Immature natural killer cell (primary cell): Measurements from ENCODE around the gene ATP5IF1. TPM values are rescaled to one million over a fixed set of nuclear protein-coding genes. Genes with fewer than 3 reads are reported as not detected.

Experiments
- DNase-seq, 3 donors: peaks; one replicate each; pipeline ENCODE4 v3.0.0; 2022; ENCODE audit warnings: mixed read lengths in 1 of 3
- H3K27ac Mint-ChIP-seq, 6 donors: one replicate each; pipeline ENCODE4 v1.8.0; 2020; ENCODE audit warnings: mixed read lengths in 6 of 6, mild to moderate bottlenecking in 5 of 6, inconsistent platforms in 4 of 6, moderate library complexity in 3 of 6
- H3K27me3 Mint-ChIP-seq, 3 donors: one replicate each; pipeline ENCODE4 v1.8.0; 2020 to 2021; ENCODE audit warnings: low read depth in 3 of 3, mild to moderate bottlenecking in 3 of 3, mixed read lengths in 3 of 3, moderate library complexity in 3 of 3, inconsistent platforms in 1 of 3
- H3K36me3 Mint-ChIP-seq, 3 donors: one replicate each; pipeline ENCODE4 v1.8.0; 2020; ENCODE audit warnings: mixed read lengths in 3 of 3, inconsistent platforms in 2 of 3, mild to moderate bottlenecking in 2 of 3
- H3K4me1 Mint-ChIP-seq, 2 donors: one replicate each; pipeline ENCODE4 v1.8.0; 2020; ENCODE audit warnings: inconsistent platforms in 2 of 2, mild to moderate bottlenecking in 2 of 2, mixed read lengths in 2 of 2, moderate library complexity in 1 of 2
- H3K4me3 Mint-ChIP-seq, 5 donors: one replicate each; pipeline ENCODE4 v1.8.0; 2020; ENCODE audit warnings: mild to moderate bottlenecking in 5 of 5, mixed read lengths in 5 of 5, inconsistent platforms in 3 of 5, moderate library complexity in 3 of 5
- H3K9me3 Mint-ChIP-seq, 6 donors: one replicate each; pipeline ENCODE4 v1.8.0; 2020; ENCODE audit warnings: mild to moderate bottlenecking in 6 of 6, mixed read lengths in 6 of 6, inconsistent platforms in 4 of 6, moderate library complexity in 3 of 6
- polyA plus RNA-seq, 3 donors: library from polyadenylated mRNA; unstranded; fragments of 300-500 nt; fragmentation: Illumina TruSeq; gene quantifications; one replicate each; pipeline ENCODE4 v1.2.3, GENCODE V29; 2021

The ATP5IF1 gene
- polyA plus RNA-seq, 3 donors from 2014 or later = 462 to 960 (median 728) TPM

- DNase-seq = no peak
- H3K36me3 Mint-ChIP-seq = peaks cover 0 to 4% (median 3%) of the 10 kb centered on the region in 3 donors
- peaks cover 55 to 61% of the 10 kb centered on the region in 2 donors for H3K4me1 Mint-ChIP-seq
- peak overlapping the region; percentile 65 to 89 (median 80) for H3K4me3 Mint-ChIP-seq
- H3K9me3 Mint-ChIP-seq = no peaks in the 10 kb centered on the region
- peaks cover 0 to 8% (median 3%) of the 10 kb centered on the region in 3 donors for H3K27me3 Mint-ChIP-seq
- H3K27ac Mint-ChIP-seq = peak overlapping the region; percentile 91 to 100 (median 98)
These were observed 8.8 kb downstream of the ATP5IF1 start for GRCh38 chr1:28244549-28245251.

- Mint-ChIP-seq H3K4me1 (peaks cover 58 to 66% of the 10 kb centered on the region in 2 donors), H3K36me3 (peaks cover 0 to 4% (median 3%) of the 10 kb centered on the region in 3 donors), H3K27ac (peak overlapping the region; percentile 91 to 99 (median 94)), H3K4me3 (peak overlapping the region; percentile 84 to 89 (median 88)), H3K27me3 (peaks cover 0 to 8% (median 3%) of the 10 kb centered on the region in 3 donors), H3K9me3 (no peaks in the 10 kb centered on the region)
- DNase-seq = peak; percentile 68 to 82 (median 81)
These were observed 10.5 kb downstream of the ATP5IF1 start for GRCh38 chr1:28246427-28246832.

GRCh38 chr1:28247612-28248272, 11.8 kb downstream of the ATP5IF1 start:
- peak overlapping the region; percentile 84 to 89 (median 88) for H3K4me3 Mint-ChIP-seq
- H3K4me1 Mint-ChIP-seq = peaks cover 57 to 64% of the 10 kb centered on the region in 2 donors
- H3K36me3 Mint-ChIP-seq = peaks cover 0 to 4% (median 3%) of the 10 kb centered on the region in 3 donors
- DNase-seq = no peak
- H3K9me3 Mint-ChIP-seq = no peaks in the 10 kb centered on the region
- peaks cover 0 to 8% (median 3%) of the 10 kb centered on the region in 3 donors for H3K27me3 Mint-ChIP-seq
- H3K27ac Mint-ChIP-seq = peak overlapping the region; percentile 91 to 99 (median 94)

GRCh38 chr1:28248273-28249012, 12.5 kb downstream of the ATP5IF1 start:
- peak overlapping the region; percentile 84 to 89 (median 88) for H3K4me3 Mint-ChIP-seq
- H3K4me1 Mint-ChIP-seq = peaks cover 52 to 60% of the 10 kb centered on the region in 2 donors
- peak; percentile 77 to 81 (median 78) for DNase-seq
- peak overlapping the region; percentile 91 to 99 (median 94) for H3K27ac Mint-ChIP-seq
- peaks cover 0 to 8% (median 3%) of the 10 kb centered on the region in 3 donors for H3K27me3 Mint-ChIP-seq
- no peaks in the 10 kb centered on the region for H3K9me3 Mint-ChIP-seq
- peaks cover 0 to 4% (median 3%) of the 10 kb centered on the region in 3 donors for H3K36me3 Mint-ChIP-seq

- no peak for DNase-seq
- H3K4me1 Mint-ChIP-seq = peaks cover 45 to 52% of the 10 kb centered on the region in 2 donors
- H3K27ac Mint-ChIP-seq = peak overlapping the region; percentile 91 to 99 (median 94)
- no peaks in the 10 kb centered on the region for H3K9me3 Mint-ChIP-seq
- peaks cover 0 to 8% (median 3%) of the 10 kb centered on the region in 3 donors for H3K27me3 Mint-ChIP-seq
- no peaks in the 10 kb centered on the region for H3K36me3 Mint-ChIP-seq
- peak overlapping the region; percentile 84 to 89 (median 88) for H3K4me3 Mint-ChIP-seq
These were observed 13.3 kb downstream of the ATP5IF1 start for GRCh38 chr1:28249013-28249865.

GRCh38 chr1:28249866-28250295, 14.0 kb downstream of the ATP5IF1 start:
- H3K4me1 Mint-ChIP-seq = peaks cover 38 to 45% of the 10 kb centered on the region in 2 donors
- no peaks in the 10 kb centered on the region for H3K36me3 Mint-ChIP-seq
- H3K9me3 Mint-ChIP-seq = no peaks in the 10 kb centered on the region
- peak overlapping the region in 1 of 5 donors; percentile 4 for H3K4me3 Mint-ChIP-seq
- peaks cover 0 to 7% (median 3%) of the 10 kb centered on the region in 3 donors for H3K27me3 Mint-ChIP-seq
- no peak for DNase-seq
- peak overlapping the region in 5 of 6 donors; percentile 6 to 94 (median 48) for H3K27ac Mint-ChIP-seq

- H3K4me3 Mint-ChIP-seq = peak overlapping the region; percentile 60 to 83 (median 73)
- no peaks in the 10 kb centered on the region for H3K9me3 Mint-ChIP-seq
- peaks cover 45 to 49% of the 10 kb centered on the region in 2 donors for H3K4me1 Mint-ChIP-seq
- peak; percentile 66 to 75 (median 74) for DNase-seq
- H3K36me3 Mint-ChIP-seq = no peaks in the 10 kb centered on the region
- peak overlapping the region; percentile 53 to 96 (median 83) for H3K27ac Mint-ChIP-seq
- peaks cover 0 to 12% (median 5%) of the 10 kb centered on the region in 3 donors for H3K27me3 Mint-ChIP-seq
These were observed 20.4 kb downstream of the ATP5IF1 start for GRCh38 chr1:28256197-28256827.

GRCh38 chr1:28257736-28258135, 21.8 kb downstream of the ATP5IF1 start:
- H3K9me3 Mint-ChIP-seq = no peaks in the 10 kb centered on the region
- H3K36me3 Mint-ChIP-seq = no peaks in the 10 kb centered on the region
- peak overlapping the region; percentile 36 to 85 (median 79) for H3K4me3 Mint-ChIP-seq
- peaks cover 0 to 12% (median 7%) of the 10 kb centered on the region in 3 donors for H3K27me3 Mint-ChIP-seq
- H3K4me1 Mint-ChIP-seq = peaks cover 49 to 53% of the 10 kb centered on the region in 2 donors
- DNase-seq = no peak
- H3K27ac Mint-ChIP-seq = peak overlapping the region in 4 of 6 donors; percentile 46 to 69 (median 53)

GRCh38 chr1:28258628-28259251, 22.8 kb downstream of the ATP5IF1 start:
- no peaks in the 10 kb centered on the region for H3K36me3 Mint-ChIP-seq
- H3K4me1 Mint-ChIP-seq = peaks cover 53 to 63% of the 10 kb centered on the region in 2 donors
- H3K27ac Mint-ChIP-seq = peak overlapping the region in 5 of 6 donors; percentile 36 to 88 (median 57)
- no peaks in the 10 kb centered on the region for H3K9me3 Mint-ChIP-seq
- no peak for DNase-seq
- H3K4me3 Mint-ChIP-seq = peak overlapping the region; percentile 76 to 85 (median 80)
- peaks cover 0 to 13% (median 7%) of the 10 kb centered on the region in 3 donors for H3K27me3 Mint-ChIP-seq

GRCh38 chr1:28259252-28259933, 23.5 kb downstream of the ATP5IF1 start, which contains the start of gene SESN2:
SESN2 (plus strand) TSS chr1:28259518; CDS start chr1:28259848, 330 bp downstream.
- no peaks in the 10 kb centered on the region for H3K9me3 Mint-ChIP-seq

More at GRCh38 chr1:28259252-28259933, 23.5 kb downstream of the ATP5IF1 start, which contains the start of gene SESN2:
- no peaks in the 10 kb centered on the region for H3K36me3 Mint-ChIP-seq
- H3K27me3 Mint-ChIP-seq = peaks cover 0 to 13% (median 7%) of the 10 kb centered on the region in 3 donors
- peak within 1 kb of the TSS; percentile 82 to 88 (median 84) for H3K4me3 Mint-ChIP-seq
- peaks cover 53 to 63% of the 10 kb centered on the region in 2 donors for H3K4me1 Mint-ChIP-seq
- peak; percentile 99 for DNase-seq
- H3K27ac Mint-ChIP-seq = peak within 1 kb of the TSS in 5 of 6 donors; percentile 36 to 88 (median 57)
